IPS-15b (cell line): Measurements from ENCODE around the gene SRMS.
A peak's percentile ranks its signal among the peaks of the same experiment; 100 is the strongest.
"Not testable (repeated sequence)": the region's sequence is repeated elsewhere in the genome, so short reads cannot be mapped to it uniquely, and the experiment has no call there.

Source experiments
- H3K27me3 ChIP-seq: one replicate; pipeline ENCODE4 v1.6.1; 2013; ENCODE audit warnings: low read length; ENCODE audit not compliant: control insufficient read depth, insufficient read depth
- H3K36me3 ChIP-seq: one replicate; pipeline ENCODE4 v1.6.1; 2013; ENCODE audit warnings: low read length; ENCODE audit not compliant: control insufficient read depth, insufficient read depth
- H3K4me1 ChIP-seq: one replicate; pipeline ENCODE4 v1.6.1; 2013; ENCODE audit warnings: mild to moderate bottlenecking, low read length; ENCODE audit not compliant: control insufficient read depth, insufficient read depth
- H3K4me3 ChIP-seq: one replicate; pipeline ENCODE4 v1.5.1; 2013; ENCODE audit warnings: low read depth, low read length
- H3K9ac ChIP-seq: one replicate; pipeline ENCODE4 v1.6.1; 2013; ENCODE audit warnings: low read depth, mild to moderate bottlenecking, low read length
- H3K9me3 ChIP-seq: one replicate; pipeline ENCODE4 v1.6.1; 2013; ENCODE audit warnings: mild to moderate bottlenecking, low read length; ENCODE audit not compliant: control insufficient read depth, insufficient read depth

Gene SRMS

GRCh38 chr20:63574829-63575743 lies 27.5 kb upstream of the SRMS start:
- H3K4me3 ChIP-seq = peak overlapping the region; percentile 35
- H3K9me3 ChIP-seq = no peaks in the 10 kb centered on the region
- no peaks in the 10 kb centered on the region for H3K27me3 ChIP-seq
- H3K4me1 ChIP-seq = peaks cover 2% of the 10 kb centered on the region
- no peak overlapping the region for H3K9ac ChIP-seq
- H3K36me3 ChIP-seq = peaks cover 4% of the 10 kb centered on the region

- H3K36me3 ChIP-seq = peaks cover 4% of the 10 kb centered on the region
- peak within 1 kb of the TSS; percentile 72 for H3K4me3 ChIP-seq
- peak within 1 kb of the TSS; percentile 24 for H3K9ac ChIP-seq
- H3K9me3 ChIP-seq = no peaks in the 10 kb centered on the region
- H3K4me1 ChIP-seq = peaks cover 2% of the 10 kb centered on the region
- H3K27me3 ChIP-seq = no peaks in the 10 kb centered on the region
These were observed 26.7 kb upstream of the SRMS start, which contains the start of gene HELZ2 for GRCh38 chr20:63574156-63574828. Gene HELZ2, minus strand, starts transcription at chr20:63574239. Its CDS starts 1,854 bp downstream, at chr20:63572385.

GRCh38 chr20:63573647-63574131 lies 26.1 kb upstream of the SRMS start:
- Histone ChIP-seq H3K4me1 (peaks cover 2% of the 10 kb centered on the region), H3K9ac (no peak overlapping the region)

GRCh38 chr20:63572788-63573646 lies 25.5 kb upstream of the SRMS start:
- Histone ChIP-seq H3K4me3 (peak overlapping the region; percentile 72), H3K27me3 (no peaks in the 10 kb centered on the region), H3K36me3 (peaks cover 12% of the 10 kb centered on the region), H3K9me3 (no peaks in the 10 kb centered on the region), H3K4me1 (peaks cover 2% of the 10 kb centered on the region), H3K9ac (no peak overlapping the region)

More at GRCh38 chr20:63573647-63574131, 26.1 kb upstream of the SRMS start:
- Histone ChIP-seq H3K36me3 (peaks cover 7% of the 10 kb centered on the region), H3K9me3 (no peaks in the 10 kb centered on the region), H3K27me3 (no peaks in the 10 kb centered on the region), H3K4me3 (peak overlapping the region; percentile 72)

- peaks cover 2% of the 10 kb centered on the region for H3K4me1 ChIP-seq
- H3K36me3 ChIP-seq = peaks cover 13% of the 10 kb centered on the region
- no peaks in the 10 kb centered on the region for H3K9me3 ChIP-seq
- H3K4me3 ChIP-seq = no peak overlapping the region
- H3K9ac ChIP-seq = no peak overlapping the region
- no peaks in the 10 kb centered on the region for H3K27me3 ChIP-seq
These were observed 24.7 kb upstream of the SRMS start for GRCh38 chr20:63572071-63572787.

GRCh38 chr20:63571087-63571478 lies 23.5 kb upstream of the SRMS start:
- peaks cover 13% of the 10 kb centered on the region for H3K36me3 ChIP-seq
- H3K27me3 ChIP-seq, H3K9ac ChIP-seq, H3K4me3 ChIP-seq, H3K4me1 ChIP-seq, H3K9me3 ChIP-seq: not testable (repeated sequence)

GRCh38 chr20:63570281-63571086 lies 22.9 kb upstream of the SRMS start:
- no peaks in the 10 kb centered on the region for H3K27me3 ChIP-seq
- H3K9me3 ChIP-seq = no peaks in the 10 kb centered on the region
- H3K9ac ChIP-seq = no peak overlapping the region
- peaks cover 2% of the 10 kb centered on the region for H3K4me1 ChIP-seq
- no peak overlapping the region for H3K4me3 ChIP-seq
- H3K36me3 ChIP-seq = peaks cover 17% of the 10 kb centered on the region

GRCh38 chr20:63568986-63569949 lies 21.7 kb upstream of the SRMS start:
- no peaks in the 10 kb centered on the region for H3K9me3 ChIP-seq
- peaks cover 24% of the 10 kb centered on the region for H3K36me3 ChIP-seq
- no peaks in the 10 kb centered on the region for H3K27me3 ChIP-seq
- H3K4me1 ChIP-seq = no peaks in the 10 kb centered on the region
- no peak overlapping the region for H3K4me3 ChIP-seq
- H3K9ac ChIP-seq = no peak overlapping the region

GRCh38 chr20:63568170-63568981 lies 20.8 kb upstream of the SRMS start:
- H3K27me3 ChIP-seq = no peaks in the 10 kb centered on the region
- no peaks in the 10 kb centered on the region for H3K9me3 ChIP-seq
- no peak overlapping the region for H3K9ac ChIP-seq
- no peaks in the 10 kb centered on the region for H3K4me1 ChIP-seq
- peaks cover 33% of the 10 kb centered on the region for H3K36me3 ChIP-seq
- H3K4me3 ChIP-seq = no peak overlapping the region
